Neural progenitor cell (in vitro differentiated cells): ENCODE measurements around the gene C11orf98.
A peak's percentile ranks its signal among the peaks of the same experiment; 100 is the strongest.

Experiments used
- EZH2 ChIP-seq: fragments of 200-600 bp; sonication (generic); IDR thresholded peaks from 2 replicates; pipeline ENCODE4 v1.6.1; 2017; ENCODE audit warnings: antibody characterized with exemption, mild to moderate bottlenecking, moderate library complexity
- TF ChIP-seq, protein P1 (sequence below): fragments of 200-600 bp; sonication (generic); IDR thresholded peaks from 2 replicates; pipeline ENCODE4 v1.5.1; 2017; ENCODE audit warnings: antibody characterized with exemption, mild to moderate bottlenecking

DNA sequence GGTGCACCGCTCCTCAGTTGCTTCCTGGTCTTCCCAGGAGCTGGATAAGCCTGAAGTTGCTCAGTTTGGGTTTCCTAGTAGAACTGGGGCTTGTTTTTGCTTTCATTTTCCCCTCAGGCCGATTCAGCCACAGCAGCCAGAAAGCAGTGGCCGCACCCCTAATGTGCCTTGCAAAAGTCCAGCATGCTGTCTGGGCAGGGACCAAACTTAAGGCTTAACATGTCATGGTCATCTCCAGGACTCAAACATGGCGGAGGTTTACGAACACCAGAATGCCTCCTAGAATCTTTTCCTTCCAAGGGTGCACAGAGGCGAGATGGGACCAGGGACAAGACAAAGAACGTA is 45.0 kb upstream of the C11orf98 start:
- TF ChIP-seq, protein P1, sequence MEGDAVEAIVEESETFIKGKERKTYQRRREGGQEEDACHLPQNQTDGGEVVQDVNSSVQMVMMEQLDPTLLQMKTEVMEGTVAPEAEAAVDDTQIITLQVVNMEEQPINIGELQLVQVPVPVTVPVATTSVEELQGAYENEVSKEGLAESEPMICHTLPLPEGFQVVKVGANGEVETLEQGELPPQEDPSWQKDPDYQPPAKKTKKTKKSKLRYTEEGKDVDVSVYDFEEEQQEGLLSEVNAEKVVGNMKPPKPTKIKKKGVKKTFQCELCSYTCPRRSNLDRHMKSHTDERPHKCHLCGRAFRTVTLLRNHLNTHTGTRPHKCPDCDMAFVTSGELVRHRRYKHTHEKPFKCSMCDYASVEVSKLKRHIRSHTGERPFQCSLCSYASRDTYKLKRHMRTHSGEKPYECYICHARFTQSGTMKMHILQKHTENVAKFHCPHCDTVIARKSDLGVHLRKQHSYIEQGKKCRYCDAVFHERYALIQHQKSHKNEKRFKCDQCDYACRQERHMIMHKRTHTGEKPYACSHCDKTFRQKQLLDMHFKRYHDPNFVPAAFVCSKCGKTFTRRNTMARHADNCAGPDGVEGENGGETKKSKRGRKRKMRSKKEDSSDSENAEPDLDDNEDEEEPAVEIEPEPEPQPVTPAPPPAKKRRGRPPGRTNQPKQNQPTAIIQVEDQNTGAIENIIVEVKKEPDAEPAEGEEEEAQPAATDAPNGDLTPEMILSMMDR, result no peak
- TF ChIP-seq EZH2, result peak; percentile 30
